Fibroblast of mammary gland (primary cell): ENCODE measurements around the gene DERL2.

Experiments
- DNase-seq: peaks from one replicate; pipeline ENCODE4 v3.0.0-alpha.2; 2010; ENCODE audit warnings: low read depth
- H3K4me3 ChIP-seq: 2 replicates; pipeline ENCODE4 v1.5.1; 2011; ENCODE audit warnings: low read depth, mild to moderate bottlenecking, low read length, moderate library complexity; ENCODE audit not compliant: control insufficient read depth
- CTCF ChIP-seq: conservative IDR thresholded peaks from 2 replicates; pipeline ENCODE4 v1.5.1; 2011; ENCODE audit warnings: low read depth, low read length, inconsistent platforms; ENCODE audit not compliant: control insufficient read depth, insufficient read depth

Gene DERL2

GRCh38 chr17:5485270-5486205 lies at the start of gene DERL2:
TSS of gene DERL2 (minus strand) at chr17:5486178. CDS start at chr17:5486161, 17 bp downstream.
- no peak for TF ChIP-seq CTCF
- H3K4me3 ChIP-seq = peak within 1 kb of the TSS; percentile 87
- peak; percentile 43 for DNase-seq

- no peak for DNase-seq
- no peak overlapping the region for H3K4me3 ChIP-seq
- TF ChIP-seq CTCF = no peak
Observed at GRCh38 chr17:5535436-5535835, 49.5 kb upstream of the DERL2 start.

- no peak for DNase-seq
- no peak for TF ChIP-seq CTCF
- no peak overlapping the region for H3K4me3 ChIP-seq
Observed at GRCh38 chr17:5533486-5534315, 47.7 kb upstream of the DERL2 start.

GRCh38 chr17:5532581-5532980 lies 46.6 kb upstream of the DERL2 start:
- DNase-seq = no peak
- H3K4me3 ChIP-seq = no peak overlapping the region
- no peak for TF ChIP-seq CTCF

GRCh38 chr17:5531085-5531418 lies 45.1 kb upstream of the DERL2 start:
- no peak for DNase-seq
- no peak for TF ChIP-seq CTCF
- H3K4me3 ChIP-seq = no peak overlapping the region

- no peak for DNase-seq
- H3K4me3 ChIP-seq = no peak overlapping the region
- TF ChIP-seq CTCF = no peak
Observed at GRCh38 chr17:5530265-5531084, 44.5 kb upstream of the DERL2 start.
